Stimulated activated CD8-positive, alpha-beta memory T cell treated with anti-CD3 and anti-CD28 coated beads, Interleukin-7, amount 100 ng/mL, for 4 hours (primary cell): ENCODE results near the gene SYT14.
"Not testable (repeated sequence)": the region's sequence is repeated elsewhere in the genome, so short reads cannot be mapped to it uniquely, and the experiment has no call there.

Source experiments
- DNase-seq, 2 donors: peaks; one replicate each; pipeline ENCODE4 v3.0.0-alpha.2; 2020; ENCODE audit warnings: low read depth in 2 of 2

The SYT14 gene

DNA sequence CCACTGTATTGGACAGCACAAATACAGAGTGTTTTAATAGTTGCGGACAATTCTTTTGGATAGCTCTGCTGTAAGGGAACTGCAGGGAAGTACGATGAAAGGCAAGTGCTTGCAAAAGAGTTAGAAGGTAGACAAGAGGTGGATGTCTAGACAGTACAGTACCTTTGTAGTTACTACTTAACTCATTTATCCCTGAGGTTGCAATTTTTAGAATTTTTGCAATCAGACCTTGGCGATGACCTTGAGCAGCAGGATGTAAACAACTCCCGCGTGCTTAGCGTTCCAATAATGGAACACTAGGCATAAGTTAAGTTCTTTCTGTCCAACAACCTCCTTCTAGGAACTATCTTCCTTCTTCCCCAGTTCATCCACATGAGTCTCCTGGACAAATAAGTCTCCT lies 1.9 kb upstream of the SYT14 start:
- DNase-seq = no peak

- no peak for DNase-seq
Measured at GRCh38 chr1:209945377-209945776, 7.4 kb downstream of the SYT14 start.

GRCh38 chr1:209948155-209948554 lies 10.1 kb downstream of the SYT14 start:
- DNase-seq = no peak

GRCh38 chr1:209956116-209956515 lies 18.1 kb downstream of the SYT14 start:
- no peak for DNase-seq

GRCh38 chr1:209959623-209960022 lies 21.6 kb downstream of the SYT14 start:
- no peak for DNase-seq

- DNase-seq = no peak
Measured at GRCh38 chr1:209960926-209961325, 22.9 kb downstream of the SYT14 start.

DNA sequence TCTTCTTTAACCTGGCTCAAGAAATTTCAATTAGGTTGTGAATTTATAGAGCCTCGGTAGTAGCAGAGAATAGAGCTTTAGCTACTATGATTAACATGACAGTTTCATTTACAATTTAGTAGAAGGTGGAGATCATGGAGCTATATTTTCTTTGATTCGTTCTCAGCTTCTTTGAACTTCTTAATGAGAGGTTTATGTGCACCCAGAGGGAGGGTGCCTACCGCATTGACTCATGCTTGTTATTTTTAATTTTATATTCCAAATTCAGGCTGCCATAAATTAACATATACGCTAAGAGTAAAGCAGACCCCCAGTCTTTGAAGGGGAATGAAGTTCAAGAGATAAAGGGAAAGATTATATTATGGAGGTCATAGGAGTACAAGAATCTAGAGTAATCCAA lies 24.4 kb downstream of the SYT14 start:
- no peak for DNase-seq

- no peak for DNase-seq
Measured at GRCh38 chr1:209962856-209963255, 24.8 kb downstream of the SYT14 start.

DNA sequence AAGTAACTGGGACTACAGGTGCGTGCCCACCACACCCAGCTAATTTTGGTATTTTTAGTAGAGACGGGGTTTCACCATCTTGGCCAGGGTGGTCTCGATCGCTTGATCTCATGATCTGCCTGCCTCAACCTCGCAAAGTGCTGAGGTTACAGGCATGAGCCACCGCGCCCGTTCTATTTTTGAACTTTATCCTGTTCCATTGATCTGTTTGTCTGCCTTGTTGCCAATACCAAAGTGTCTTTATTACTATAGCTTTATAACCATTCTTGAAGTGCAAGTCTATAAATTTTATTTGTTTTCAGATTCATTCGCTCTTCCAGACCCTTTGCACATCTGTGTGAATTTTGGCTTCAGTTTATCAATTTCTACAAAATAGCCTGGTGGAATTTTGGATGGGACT lies 28.0 kb downstream of the SYT14 start:
- no peak for DNase-seq

DNA sequence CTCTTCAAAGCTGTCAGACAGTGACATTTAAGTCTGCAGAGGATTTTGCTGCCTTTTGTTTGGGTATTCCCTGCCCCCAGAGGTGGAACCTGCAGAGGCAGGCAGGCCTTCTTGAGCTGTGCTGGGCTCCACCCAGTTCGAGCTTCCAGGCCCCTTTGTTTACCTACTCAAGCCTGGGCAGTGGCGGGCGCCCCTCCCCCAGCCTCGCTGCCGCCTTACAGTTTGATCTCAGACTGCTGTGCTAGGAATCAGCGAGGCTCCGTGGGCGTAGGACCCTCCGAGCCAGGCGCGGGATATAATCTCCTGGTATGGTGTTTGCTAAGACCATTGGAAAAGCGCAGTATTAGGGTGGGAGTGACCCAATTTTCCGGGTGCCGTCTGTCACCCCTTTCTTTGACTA lies 40.7 kb downstream of the SYT14 start:
- not testable (repeated sequence) for DNase-seq

DNA sequence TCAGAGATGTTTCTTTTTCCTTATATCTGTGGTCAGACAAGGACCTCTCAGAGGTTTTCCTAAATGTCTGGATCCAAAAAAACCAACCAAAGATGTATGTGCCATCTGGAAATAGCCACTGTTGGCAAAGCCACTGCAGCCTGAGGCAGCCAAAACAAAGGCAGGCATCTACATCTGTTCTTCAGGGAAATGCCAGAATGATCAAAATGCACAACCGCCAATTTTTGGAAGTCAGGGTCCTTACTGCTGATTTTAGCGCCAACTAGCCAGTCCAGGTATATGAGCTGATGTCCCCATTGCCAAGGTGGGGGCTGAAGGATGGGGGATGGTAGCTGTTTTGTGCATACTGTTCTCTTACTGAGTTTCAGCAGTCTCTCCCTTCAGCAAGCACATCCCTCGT lies 45.9 kb downstream of the SYT14 start:
- no peak for DNase-seq

GRCh38 chr1:209985002-209985401 lies 47.0 kb downstream of the SYT14 start:
- DNase-seq = no peak

DNA sequence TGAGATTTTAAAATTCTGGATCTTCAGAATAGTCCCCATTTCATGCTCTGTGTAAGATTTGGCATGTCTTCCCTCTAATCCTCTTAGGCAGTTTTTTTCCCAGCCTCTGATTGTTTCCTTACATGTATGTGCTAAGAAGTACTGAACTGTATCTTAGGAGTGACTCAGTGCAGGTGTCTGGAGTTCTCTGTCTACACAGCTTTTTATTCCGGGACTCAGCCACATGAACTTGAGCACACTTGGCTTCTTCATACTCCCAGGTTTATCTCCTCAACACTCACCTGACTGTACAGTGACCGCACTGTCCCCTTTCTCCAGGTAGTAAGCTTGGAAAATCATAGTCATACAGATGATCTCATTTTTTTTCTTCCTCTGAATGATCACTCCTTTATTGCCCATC lies 50.7 kb downstream of the SYT14 start:
- no peak for DNase-seq

DNA sequence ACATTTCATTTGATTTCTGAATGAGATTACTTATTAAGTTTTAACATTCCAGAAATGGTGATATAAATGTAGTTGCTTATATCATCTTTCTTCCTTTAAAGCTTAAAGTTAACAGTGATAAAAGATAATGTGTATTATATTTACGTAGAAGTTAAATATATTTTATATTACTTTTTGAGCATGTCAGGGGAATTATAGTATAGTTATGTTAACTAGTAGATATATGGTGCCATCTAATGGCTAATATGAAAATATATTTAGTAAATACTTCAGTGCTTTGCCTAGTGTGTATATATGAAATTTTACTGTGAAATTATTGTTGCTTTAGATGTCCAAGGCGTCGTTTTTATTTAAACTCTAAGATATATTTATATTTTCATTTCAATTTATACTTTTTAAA lies 51.5 kb downstream of the SYT14 start:
- no peak for DNase-seq

DNA sequence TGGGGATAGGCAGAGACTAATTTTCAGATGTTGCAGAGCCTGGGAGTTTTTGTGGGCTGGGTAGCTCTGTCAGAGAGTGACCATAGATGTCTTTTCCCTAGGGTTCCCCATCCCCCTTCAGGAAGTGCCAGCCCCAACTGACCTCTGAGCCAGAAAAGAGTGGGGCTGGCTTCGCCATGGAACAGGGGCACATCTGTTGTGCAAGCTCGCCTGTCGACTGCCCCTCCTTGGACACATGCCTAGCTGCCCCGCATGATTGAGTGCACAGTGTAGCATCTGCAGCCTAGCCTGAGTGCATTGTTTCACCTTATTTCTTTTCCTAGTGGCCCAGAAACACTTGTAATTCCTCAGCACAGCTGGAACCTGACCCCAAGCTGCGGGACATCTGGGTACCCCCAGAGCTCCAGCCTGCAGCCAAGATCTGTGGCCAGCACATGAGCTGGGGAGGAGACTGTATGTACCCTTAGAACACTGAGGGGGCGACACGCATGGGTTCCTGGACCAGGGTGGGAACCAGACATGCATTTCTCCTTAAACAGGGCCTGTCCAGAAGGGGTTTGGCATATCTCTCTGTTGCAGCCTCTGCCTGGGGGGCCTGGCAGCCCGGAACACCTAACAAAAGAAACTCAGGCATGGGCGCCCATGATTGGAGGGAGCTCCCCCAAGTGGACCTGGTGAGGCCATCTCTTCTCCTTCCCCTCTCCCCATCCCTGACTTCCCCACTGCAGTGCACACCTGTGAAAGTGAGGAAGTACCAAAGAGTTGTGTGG lies 55.2 kb downstream of the SYT14 start:
- DNase-seq = no peak

DNA sequence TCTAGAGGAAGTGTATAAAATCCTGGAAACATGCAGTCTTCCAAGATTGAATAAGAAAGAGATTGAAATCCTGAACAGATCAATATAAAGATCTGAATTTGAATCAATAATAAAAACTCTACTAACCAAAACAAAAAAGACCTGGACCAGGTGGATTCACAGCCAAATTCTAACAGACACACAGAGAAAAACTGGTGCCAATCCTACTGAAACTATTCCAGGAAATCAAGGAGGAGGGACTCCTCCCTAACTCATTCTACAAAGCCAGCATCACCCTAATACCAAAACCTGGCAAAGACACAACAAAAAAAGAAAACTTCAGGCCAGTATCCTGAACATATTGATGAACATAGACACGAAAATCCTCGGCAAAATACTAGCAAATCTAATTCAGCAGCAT lies 58.3 kb downstream of the SYT14 start:
- DNase-seq = no peak

DNA sequence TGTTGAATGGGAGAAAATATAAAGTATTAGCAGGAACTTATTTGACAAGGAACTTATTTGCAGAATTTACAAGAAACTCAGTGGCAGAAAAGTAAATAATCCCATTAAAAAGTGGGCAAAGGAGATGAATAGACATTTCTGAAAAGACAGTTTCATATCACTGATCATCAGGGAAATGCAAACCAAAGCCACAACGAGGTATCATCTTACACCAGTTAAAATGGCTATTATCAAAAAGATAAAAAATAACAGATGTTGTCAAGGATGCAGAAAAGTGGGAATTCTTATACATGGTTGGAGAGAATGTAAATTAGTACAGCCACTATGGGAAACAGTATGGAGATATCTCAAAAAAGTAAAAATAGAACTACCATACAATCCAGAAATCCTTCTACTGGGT lies 61.0 kb downstream of the SYT14 start:
- DNase-seq = no peak

DNA sequence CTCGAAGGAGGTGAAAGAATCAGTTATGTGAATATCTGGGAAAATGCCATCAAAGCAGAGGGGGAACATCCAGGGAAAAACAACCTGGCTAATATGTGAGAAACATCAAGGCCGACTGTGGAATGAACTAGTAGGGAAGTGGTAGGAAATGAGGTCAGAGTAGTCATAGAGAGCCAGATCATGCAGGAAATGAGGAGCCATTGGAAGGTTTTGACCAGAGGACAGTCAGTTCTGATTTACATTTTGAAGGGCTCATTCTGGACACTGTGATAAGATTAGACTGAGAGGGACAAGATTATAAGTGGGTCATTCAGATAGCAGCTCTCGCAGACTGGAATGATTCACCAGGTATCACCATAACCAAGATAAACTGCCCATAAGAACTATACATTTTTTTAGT lies 63.7 kb downstream of the SYT14 start:
- DNase-seq = no peak

DNA sequence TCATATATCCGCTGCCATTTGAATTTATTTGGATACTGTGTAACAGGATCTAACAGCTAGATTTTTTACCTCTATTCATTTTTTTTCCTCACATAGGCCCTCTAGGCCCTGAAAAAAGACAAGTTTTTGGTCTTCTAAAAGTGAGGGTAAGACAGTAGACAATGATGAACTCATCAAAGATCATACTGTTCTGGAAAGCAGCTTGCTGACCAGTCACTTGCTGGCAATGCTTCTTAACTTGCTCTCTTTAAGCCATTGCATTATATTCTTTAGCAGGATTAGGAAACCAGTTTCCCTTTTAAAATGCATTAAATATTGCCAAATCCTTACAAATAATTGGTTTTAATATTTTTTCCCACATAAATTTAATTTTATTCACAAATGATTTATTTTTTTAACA lies 65.5 kb downstream of the SYT14 start:
- DNase-seq = no peak

- DNase-seq = no peak
Measured at GRCh38 chr1:210010161-210010560, 72.1 kb downstream of the SYT14 start.

DNA sequence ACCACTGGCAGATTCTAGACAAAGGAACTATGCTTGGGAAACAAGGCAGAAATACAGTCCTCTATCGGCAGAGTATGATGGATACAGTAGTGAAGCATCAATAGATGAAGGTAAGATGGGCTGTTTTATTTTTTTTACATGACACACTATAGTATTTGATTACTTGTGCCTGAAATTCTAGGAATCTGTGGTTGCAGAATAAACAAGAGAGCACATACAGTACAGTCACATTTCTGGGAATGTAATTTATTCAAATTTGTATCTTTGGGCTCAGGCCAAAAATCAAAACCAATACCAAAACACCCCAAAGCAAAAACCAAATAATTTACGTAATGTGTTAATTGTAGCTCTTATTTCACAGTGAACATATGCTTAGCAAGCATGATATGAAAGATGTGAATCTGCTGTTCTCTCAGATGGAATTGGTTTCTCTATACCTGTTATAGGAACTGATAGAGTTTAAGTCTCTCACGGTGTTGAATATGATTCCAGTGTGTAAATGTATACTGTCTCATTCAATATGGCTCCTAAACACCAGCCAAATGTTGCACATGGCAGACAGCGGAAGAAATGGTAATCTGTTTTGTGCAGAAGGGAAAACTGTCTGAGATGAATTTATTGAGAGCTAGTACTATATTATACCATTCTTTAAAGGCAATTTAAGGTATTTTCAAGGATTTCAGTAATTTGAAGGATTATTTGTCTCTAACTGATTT lies 83.3 kb downstream of the SYT14 start:
- no peak for DNase-seq

- no peak for DNase-seq
Measured at GRCh38 chr1:210022044-210022443, 84.0 kb downstream of the SYT14 start.

- DNase-seq = no peak
Measured at GRCh38 chr1:210024282-210024681, 86.3 kb downstream of the SYT14 start.

- DNase-seq = no peak
Measured at GRCh38 chr1:210024996-210025395, 87.0 kb downstream of the SYT14 start.
